A673 (cell line): ENCODE measurements around the gene WSCD2. TPM values are rescaled to one million over a fixed set of nuclear protein-coding genes. Genes with fewer than 3 reads are reported as not detected.

ENCODE experiments used
- BruUV-seq: library from RNA; stranded (reverse); fragments of 400-500 nt; replicated peaks from 2 replicates; lab custom pipeline; 2021; lab: Mats Ljungman, UMichigan
- CTCF ChIA-PET: fragments of 300-600 bp; sonication (Branson Sonifier 250); formaldehyde crosslinking; loops from one replicate; lab custom pipeline; 2022; ENCODE audit warnings: antibody characterized with exemption; lab: Charles Lee
- POLR2A ChIA-PET: fragments of 300-600 bp; sonication (Branson Sonifier 250); formaldehyde crosslinking; loops from one replicate; lab custom pipeline; 2022; ENCODE audit warnings: antibody characterized with exemption; ENCODE audit not compliant: low non-redundant PET; lab: Charles Lee
- DNase-seq: peaks from one replicate; pipeline ENCODE4 v3.0.0-alpha.2; 2015; ENCODE audit warnings: low spot score
- H3K27ac ChIP-seq: fragments of 200-600 bp; sonication (generic); 2 replicates; pipeline ENCODE4 v1.5.1; 2016; ENCODE audit warnings: mixed run types, low read depth, mild to moderate bottlenecking, mixed read lengths, antibody characterized with exemption, low read length; ENCODE audit not compliant: poor library complexity, severe bottlenecking
- H3K27me3 ChIP-seq: fragments of 200-600 bp; sonication (generic); replicated peaks from 2 replicates; pipeline ENCODE4 v1.6.1; 2017; ENCODE audit warnings: mixed run types, low read depth, mild to moderate bottlenecking, mixed read lengths, antibody characterized with exemption, low read length; ENCODE audit not compliant: insufficient read depth, poor library complexity
- H3K36me3 ChIP-seq: fragments of 200-600 bp; sonication (generic); 2 replicates; pipeline ENCODE4 v1.6.1; 2016; ENCODE audit warnings: mixed run types, mild to moderate bottlenecking, mixed read lengths, antibody characterized with exemption, low read length; ENCODE audit not compliant: insufficient read depth, poor library complexity, severe bottlenecking
- H3K4me1 ChIP-seq: fragments of 200-600 bp; sonication (generic); 2 replicates; pipeline ENCODE4 v1.6.1; 2017; ENCODE audit warnings: mixed run types, mild to moderate bottlenecking, mixed read lengths, antibody characterized with exemption, low read length; ENCODE audit not compliant: insufficient read depth, poor library complexity, severe bottlenecking
- H3K4me3 ChIP-seq: fragments of 200-600 bp; sonication (generic); 2 replicates; pipeline ENCODE4 v1.5.1; 2016; ENCODE audit warnings: low read depth, mixed run types, mild to moderate bottlenecking, mixed read lengths, low read length; ENCODE audit not compliant: poor library complexity, severe bottlenecking
- H3K9me3 ChIP-seq: fragments of 200-600 bp; sonication (generic); 2 replicates; pipeline ENCODE4 v1.6.1; 2016; ENCODE audit warnings: mixed run types, low read depth, mild to moderate bottlenecking, mixed read lengths, antibody characterized with exemption, low read length; ENCODE audit not compliant: poor library complexity, severe bottlenecking
- CTCF ChIP-seq: fragments of 300-800, 200-600 bp; sonication (generic); conservative IDR thresholded peaks from 2 replicates; pipeline ENCODE4 v1.5.1; 2017; ENCODE audit warnings: low read depth, mild to moderate bottlenecking, antibody characterized with exemption, low read length, moderate library complexity, mixed read lengths
- EZH2 ChIP-seq: fragments of 200-600 bp; sonication (generic); IDR thresholded peaks from 2 replicates; pipeline ENCODE4 v1.6.1; 2017; ENCODE audit warnings: borderline replicate concordance, low read depth, mild to moderate bottlenecking, mixed read lengths, antibody characterized with exemption, low read length; ENCODE audit not compliant: poor library complexity, severe bottlenecking
- intact Hi-C: fragments of 100-400 bp; cut with micrococcal nuclease; formaldehyde crosslinking; loops from one replicate; pipeline ENCODE4 v1.10.0; 2022; ENCODE audit not compliant: unreplicated experiment
- total RNA-seq: library from RNA; stranded (reverse); gene quantifications from 2 replicates; pipeline ENCODE4 v1.2.3, GENCODE V29; 2021

Gene WSCD2
- total RNA-seq, 1 experiment from 2014 or later: not detected

- Histone ChIP-seq H3K4me1 (no peaks in the 10 kb centered on the region), H3K9me3 (no peaks in the 10 kb centered on the region), H3K27me3 (peaks cover 28% of the 10 kb centered on the region), H3K4me3 (no peak overlapping the region), H3K36me3 (no peaks in the 10 kb centered on the region), H3K27ac (no peak overlapping the region)
- DNase-seq: no peak
- no TSS peak for BruUV-seq
- ChIA-PET CTCF (no interaction called here), POLR2A (no interaction called here)
- intact Hi-C loops: no loop called here
- TF ChIP-seq EZH2 (no peak), CTCF (no peak)
Observed at GRCh38 chr12:108119126-108119973, 9.7 kb upstream of the WSCD2 start.

- no peak for TF ChIP-seq CTCF
- no peak for TF ChIP-seq EZH2
- no TSS peak for BruUV-seq
- no peaks in the 10 kb centered on the region for H3K36me3 ChIP-seq
- intact Hi-C loops: loop anchor here (10.0 kb wide), 1 partner anchor 335 kb away; no protein-coding TSS in a partner anchor
- ChIA-PET POLR2A (no interaction called here), CTCF (no interaction called here)
- peaks cover 30% of the 10 kb centered on the region for H3K27me3 ChIP-seq
- DNase-seq: no peak
- H3K9me3 ChIP-seq: no peaks in the 10 kb centered on the region
- H3K4me1 ChIP-seq: no peaks in the 10 kb centered on the region
- H3K4me3 ChIP-seq: no peak overlapping the region
- no peak overlapping the region for H3K27ac ChIP-seq
Observed at GRCh38 chr12:108119974-108120862, 8.9 kb upstream of the WSCD2 start.

GRCh38 chr12:108120863-108121165 lies 8.3 kb upstream of the WSCD2 start:
- no peak for DNase-seq
- no peaks in the 10 kb centered on the region for H3K9me3 ChIP-seq
- H3K36me3 ChIP-seq: no peaks in the 10 kb centered on the region
- ChIA-PET CTCF (no interaction called here), POLR2A (no interaction called here)
- peaks cover 28% of the 10 kb centered on the region for H3K27me3 ChIP-seq
- H3K4me3 ChIP-seq: no peak overlapping the region
- intact Hi-C loops: loop anchor here (10.0 kb wide), 1 partner anchor 334 kb away; no protein-coding TSS in a partner anchor
- no TSS peak for BruUV-seq
- no peaks in the 10 kb centered on the region for H3K4me1 ChIP-seq
- no peak overlapping the region for H3K27ac ChIP-seq
- TF ChIP-seq CTCF (no peak), EZH2 (no peak)
